IMR-90 (cell line): ENCODE data around the gene ZNF296. TPM values are rescaled to one million over a fixed set of nuclear protein-coding genes. Genes with fewer than 3 reads are reported as not detected.

Experiments used
- ATAC-seq: fragments of 200-7000 bp; cut with Tn5 transposase; 2 replicates; pipeline ENCODE4 v1.9.1; 2020; ENCODE audit warnings: low read depth, mild to moderate bottlenecking, moderate library complexity
- BruUV-seq: library from RNA; stranded (reverse); fragments of 400-500 nt; replicated peaks from 2 replicates; lab custom pipeline; 2021; lab: Mats Ljungman, UMichigan
- CTCF ChIA-PET: fragments of 300-600 bp; formaldehyde crosslinking; extraction: SDS; loops from one replicate; lab custom pipeline; 2021; ENCODE audit warnings: antibody characterized with exemption; lab: Yijun Ruan, JAX
- POLR2A ChIA-PET: fragments of 300-600 bp; sonication (Branson Sonifier 250); formaldehyde crosslinking; loops from one replicate; lab custom pipeline; 2022; ENCODE audit warnings: antibody characterized with exemption; ENCODE audit not compliant: unreplicated experiment; lab: Charles Lee
- DNase-seq: peaks from one replicate; pipeline ENCODE4 v3.0.0; 2013
- H2AFZ ChIP-seq: replicated peaks from 2 replicates; pipeline ENCODE3; 2013; ENCODE audit warnings: low read length, mild to moderate bottlenecking; ENCODE audit not compliant: poor library complexity
- H2AK5ac ChIP-seq: 2 replicates; pipeline ENCODE4 v1.6.1; 2013; ENCODE audit warnings: low read depth, low read length, inconsistent platforms
- H2AK9ac ChIP-seq: replicated peaks from 2 replicates; pipeline ENCODE3; 2013; ENCODE audit warnings: mild to moderate bottlenecking, low read depth, low read length, moderate library complexity; ENCODE audit not compliant: poor library complexity
- H2BK120ac ChIP-seq: 2 replicates; pipeline ENCODE4 v1.6.1; 2013; ENCODE audit warnings: low read depth, low read length, inconsistent platforms
- H2BK15ac ChIP-seq: 3 replicates; pipeline ENCODE4 v1.6.1; 2013; ENCODE audit warnings: low read depth, low read length, inconsistent platforms
- H2BK20ac ChIP-seq: 2 replicates; pipeline ENCODE4 v1.6.1; 2013; ENCODE audit warnings: low read depth, mild to moderate bottlenecking, inconsistent platforms, low read length, moderate library complexity
- H2BK5ac ChIP-seq: 2 replicates; pipeline ENCODE4 v1.6.1; 2013; ENCODE audit warnings: mild to moderate bottlenecking, low read depth, low read length, inconsistent platforms; ENCODE audit not compliant: poor library complexity, severe bottlenecking
- H3K14ac ChIP-seq: replicated peaks from 2 replicates; pipeline ENCODE4 v1.6.1; 2013; ENCODE audit warnings: low read depth, low read length, inconsistent platforms
- H3K18ac ChIP-seq: 2 replicates; pipeline ENCODE4 v1.6.1; 2013; ENCODE audit warnings: low read depth, low read length, control low read depth
- H3K23ac ChIP-seq: 2 replicates; pipeline ENCODE4 v1.6.1; 2013; ENCODE audit warnings: low read depth, low read length, inconsistent platforms
- H3K27ac ChIP-seq: 2 replicates; pipeline ENCODE4 v1.5.1; 2013; ENCODE audit warnings: mild to moderate bottlenecking, control low read depth, low read length; ENCODE audit not compliant: insufficient read depth
- H3K27me3 ChIP-seq: 2 replicates; pipeline ENCODE4 v1.6.1; 2013; ENCODE audit warnings: low read length; ENCODE audit not compliant: control insufficient read depth, insufficient read depth
- H3K36me3 ChIP-seq: 2 replicates; pipeline ENCODE4 v1.6.1; 2013; ENCODE audit warnings: low read length, mixed read lengths; ENCODE audit not compliant: control insufficient read depth, insufficient read depth
- H3K4ac ChIP-seq: 2 replicates; pipeline ENCODE4 v1.6.1; 2013; ENCODE audit warnings: low read depth, low read length, inconsistent platforms
- H3K4me1 ChIP-seq: 2 replicates; pipeline ENCODE4 v1.6.1; 2013; ENCODE audit warnings: low read length, mixed read lengths; ENCODE audit not compliant: control insufficient read depth, insufficient read depth
- H3K4me2 ChIP-seq: 2 replicates; pipeline ENCODE4 v1.6.1; 2013; ENCODE audit warnings: low read depth, mild to moderate bottlenecking, control low read depth, low read length, moderate library complexity
- H3K4me3 ChIP-seq: 2 replicates; pipeline ENCODE4 v1.5.1; 2013; ENCODE audit warnings: low read depth, mild to moderate bottlenecking, control low read depth, low read length, moderate library complexity; ENCODE audit not compliant: insufficient read depth
- H3K56ac ChIP-seq: 2 replicates; pipeline ENCODE4 v1.6.1; 2013; ENCODE audit warnings: low read length, inconsistent platforms; ENCODE audit not compliant: insufficient read depth; ENCODE audit errors: extremely low read depth
- H3K79me1 ChIP-seq, 2 experiments: 2 replicates each; pipeline ENCODE4 v1.6.1; 2013; ENCODE audit warnings: low read length in 2 of 2, inconsistent platforms in 1 of 2, low read depth in 1 of 2
- H3K9ac ChIP-seq: 2 replicates; pipeline ENCODE4 v1.6.1; 2013; ENCODE audit warnings: low read depth, low read length, control low read depth
- H3K9me1 ChIP-seq: 2 replicates; pipeline ENCODE4 v1.6.1; 2013; ENCODE audit warnings: low read length, inconsistent platforms; ENCODE audit not compliant: insufficient read depth
- H3K9me3 ChIP-seq: 2 replicates; pipeline ENCODE4 v1.6.1; 2013; ENCODE audit warnings: low read length; ENCODE audit not compliant: control insufficient read depth, insufficient read depth
- H4K20me1 ChIP-seq: 2 replicates; pipeline ENCODE4 v1.6.1; 2013; ENCODE audit warnings: low read length, inconsistent platforms; ENCODE audit not compliant: insufficient read depth
- H4K5ac ChIP-seq: 2 replicates; pipeline ENCODE4 v1.6.1; 2013; ENCODE audit warnings: mild to moderate bottlenecking, low read depth, low read length, control low read depth
- H4K8ac ChIP-seq, 2 experiments: 2 replicates each; pipeline ENCODE4 v1.6.1; 2013; ENCODE audit warnings: low read depth in 2 of 2, low read length in 2 of 2, control low read depth in 1 of 2, inconsistent platforms in 1 of 2
- H4K91ac ChIP-seq: 2 replicates; pipeline ENCODE4 v1.6.1; 2013; ENCODE audit warnings: low read depth, low read length, inconsistent platforms; ENCODE audit not compliant: insufficient read depth
- BHLHE40 ChIP-seq: fragments of 150-350 bp; IDR thresholded peaks from 2 replicates; pipeline ENCODE4 v1.6.1; 2016; ENCODE audit warnings: mild to moderate bottlenecking, low read depth, low read length
- FOS ChIP-seq: fragments of 150-350 bp; IDR thresholded peaks from 2 replicates; pipeline ENCODE4 v1.6.1; 2016; ENCODE audit warnings: low read depth, low read length
- MAFK ChIP-seq: IDR thresholded peaks from 2 replicates; pipeline ENCODE4 v1.6.1; 2012; ENCODE audit warnings: low read depth, low read length, improper control_type of control experiment
- MXI1 ChIP-seq: IDR thresholded peaks from 2 replicates; pipeline ENCODE4 v1.6.1; 2012; ENCODE audit warnings: low read depth, mild to moderate bottlenecking, low read length, moderate library complexity, borderline replicate concordance
- POLR2A ChIP-seq: IDR thresholded peaks from 2 replicates; pipeline ENCODE4 v1.6.1; 2012; ENCODE audit warnings: mild to moderate bottlenecking, low read depth, low read length
- RAD21 ChIP-seq: IDR thresholded peaks from 2 replicates; pipeline ENCODE4 v1.6.1; 2012; ENCODE audit warnings: low read length, improper control_type of control experiment
- RCOR1 ChIP-seq: IDR thresholded peaks from 2 replicates; pipeline ENCODE4 v1.6.1; 2012; ENCODE audit warnings: mild to moderate bottlenecking, low read length, improper control_type of control experiment; ENCODE audit not compliant: insufficient replicate concordance
- SMC3 ChIP-seq: fragments of 150-350 bp; IDR thresholded peaks from 2 replicates; pipeline ENCODE4 v1.6.1; 2016; ENCODE audit warnings: low read depth, mild to moderate bottlenecking, antibody characterized with exemption, low read length, moderate library complexity
- WGBS, 2 experiments: methylation state at CpG; one replicate each; pipeline versions ENCODE4 v1.1.5 to v1.1.7; 2013; ENCODE audit warnings: missing lambda C conversion rate in 2 of 2; ENCODE audit not compliant: insufficient read length in 1 of 2; ENCODE audit errors: extremely low coverage in 2 of 2; 5-methylcytosine and 5-hydroxymethylcytosine counted together
- dilution Hi-C: fragments of 300-500 bp; cut with HindIII; formaldehyde crosslinking; loops from one replicate; pipeline ENCODE4 v1.14.3; 2018; ENCODE audit warnings: low sequenced_read_pairs; ENCODE audit not compliant: unreplicated experiment
- in situ Hi-C: fragments of 300-500 bp; cut with MboI; formaldehyde crosslinking; loops from 3 replicates; pipeline ENCODE4 v1.14.3; 2019; ENCODE audit warnings: low sequenced_read_pairs, inconsistent platforms, mixed read lengths
- intact Hi-C: fragments of 100-400 bp; cut with micrococcal nuclease; formaldehyde crosslinking; loops from 2 replicates; pipeline ENCODE4 v1.10.0; 2022
- polyA plus RNA-seq, 3 experiments: library from polyadenylated mRNA; depleted of rRNA; stranded (reverse); fragments of >200 nt; gene quantifications; 2 replicates each; pipeline ENCODE4 v1.2.3, GENCODE V29; 2012; ENCODE audit warnings: low replicate concordance in 1 of 3
- total RNA-seq: library from RNA; depleted of rRNA; stranded (reverse); fragments of >200 nt; gene quantifications from 2 replicates; pipeline ENCODE4 v1.2.3, GENCODE V29; 2012
- TF ChIP-seq, protein P1 (sequence below): fragments of 150-350 bp; IDR thresholded peaks from 2 replicates; pipeline ENCODE4 v1.6.1; 2017; ENCODE audit warnings: mild to moderate bottlenecking, antibody characterized with exemption, low read length, low read depth
- TF ChIP-seq, protein P2 (sequence below): conservative IDR thresholded peaks from 2 replicates; pipeline ENCODE4 v1.5.1; 2012; ENCODE audit warnings: mild to moderate bottlenecking, low read depth, low read length, improper control_type of control experiment

ZNF296 gene
- total and polyA plus RNA-seq, 2 of the 4 experiments (the other 2 are of a cell fraction) = 0.10 TPM; not detected in 1

DNA sequence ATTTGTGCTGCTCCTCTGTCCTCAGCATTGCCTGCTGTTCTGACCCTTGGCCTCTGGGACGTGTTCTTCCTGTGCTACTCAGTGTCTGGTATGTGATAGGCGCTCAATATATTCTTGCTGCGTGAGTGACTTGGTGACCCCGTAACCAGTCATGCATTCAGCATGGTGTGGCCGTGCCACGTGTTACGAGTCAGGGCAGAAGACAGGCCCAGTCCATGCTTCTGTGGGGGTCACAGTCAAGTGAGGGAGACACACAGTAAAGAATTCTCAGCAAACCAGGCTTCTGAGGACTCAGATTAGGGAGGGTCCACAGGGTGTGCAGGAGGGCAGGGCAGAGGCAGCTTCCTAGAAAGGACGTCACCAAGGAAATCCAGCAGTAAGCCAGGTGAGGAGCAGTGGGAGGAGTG, 24.6 kb upstream of the ZNF296 start:
- no TSS peak for BruUV-seq
- Histone ChIP-seq H2AK9ac (peak overlapping the region; percentile 85), H2BK120ac (peak overlapping the region; percentile 0; the same call in 1 of the 2 replicates), H2AK5ac (peak overlapping the region; percentile 91), H3K27me3 (no peaks in the 10 kb centered on the region), H4K5ac (no peak overlapping the region), H3K23ac (0 out of 2 replicates have a peak overlapping the region, but pooled peaks have one; percentile 45), H3K18ac (0 out of 2 replicates have a peak overlapping the region, but pooled peaks have one; percentile 7), H3K4me3 (no peak overlapping the region), H2AFZ (no peak overlapping the region), H2BK20ac (no peak overlapping the region), H3K56ac (no peak overlapping the region), H3K9ac (no peak overlapping the region), H3K36me3 (0 out of 2 replicates have a peak, but pooled peaks cover 1% of the 10 kb centered on the region), H2BK5ac (peak overlapping the region; percentile 37), H4K20me1 (peaks cover 95% of the 10 kb centered on the region), H3K9me1 (peaks cover 58% of the 10 kb centered on the region), H3K4me1 (peaks cover 39% of the 10 kb centered on the region), H3K14ac (peak overlapping the region; percentile 60), H3K9me3 (no peaks in the 10 kb centered on the region), H3K79me1 (peaks cover 31 to 97% of the 10 kb centered on the region in 2 experiments), H3K4me2 (0 out of 2 replicates have a peak overlapping the region, but pooled peaks have one; percentile 14), H2BK15ac (peak overlapping the region; percentile 22; the same call in 1 of the 3 replicates), H3K27ac (peak overlapping the region; percentile 20), H3K4ac (peak overlapping the region; percentile 66), H4K8ac (peak overlapping the region in 1 of 2 experiments; percentile 50; a peak in 2 of 4 replicates), H4K91ac (peak overlapping the region; percentile 76)
- 65% methylated on average over 5 of the region's 8 CpGs; no CpG with 5 or more reads in 1 of the 2 experiments for WGBS, 2 experiments
- dilution Hi-C loops (no loop called here), intact Hi-C loops (no loop called here), in situ Hi-C loops (no loop called here)
- TF ChIP-seq POLR2A (no peak), RCOR1 (no peak), BHLHE40 (0 out of 2 replicates have a peak, but pooled peaks have one; percentile 29), MXI1 (peak; percentile 88), SMC3 (no peak), MAFK (no peak), FOS (no peak), RAD21 (no peak)
- TF ChIP-seq, protein P1, sequence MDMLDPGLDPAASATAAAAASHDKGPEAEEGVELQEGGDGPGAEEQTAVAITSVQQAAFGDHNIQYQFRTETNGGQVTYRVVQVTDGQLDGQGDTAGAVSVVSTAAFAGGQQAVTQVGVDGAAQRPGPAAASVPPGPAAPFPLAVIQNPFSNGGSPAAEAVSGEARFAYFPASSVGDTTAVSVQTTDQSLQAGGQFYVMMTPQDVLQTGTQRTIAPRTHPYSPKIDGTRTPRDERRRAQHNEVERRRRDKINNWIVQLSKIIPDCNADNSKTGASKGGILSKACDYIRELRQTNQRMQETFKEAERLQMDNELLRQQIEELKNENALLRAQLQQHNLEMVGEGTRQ = peak; percentile 34; the same call in 1 of the 2 replicates
- TF ChIP-seq, protein P2, sequence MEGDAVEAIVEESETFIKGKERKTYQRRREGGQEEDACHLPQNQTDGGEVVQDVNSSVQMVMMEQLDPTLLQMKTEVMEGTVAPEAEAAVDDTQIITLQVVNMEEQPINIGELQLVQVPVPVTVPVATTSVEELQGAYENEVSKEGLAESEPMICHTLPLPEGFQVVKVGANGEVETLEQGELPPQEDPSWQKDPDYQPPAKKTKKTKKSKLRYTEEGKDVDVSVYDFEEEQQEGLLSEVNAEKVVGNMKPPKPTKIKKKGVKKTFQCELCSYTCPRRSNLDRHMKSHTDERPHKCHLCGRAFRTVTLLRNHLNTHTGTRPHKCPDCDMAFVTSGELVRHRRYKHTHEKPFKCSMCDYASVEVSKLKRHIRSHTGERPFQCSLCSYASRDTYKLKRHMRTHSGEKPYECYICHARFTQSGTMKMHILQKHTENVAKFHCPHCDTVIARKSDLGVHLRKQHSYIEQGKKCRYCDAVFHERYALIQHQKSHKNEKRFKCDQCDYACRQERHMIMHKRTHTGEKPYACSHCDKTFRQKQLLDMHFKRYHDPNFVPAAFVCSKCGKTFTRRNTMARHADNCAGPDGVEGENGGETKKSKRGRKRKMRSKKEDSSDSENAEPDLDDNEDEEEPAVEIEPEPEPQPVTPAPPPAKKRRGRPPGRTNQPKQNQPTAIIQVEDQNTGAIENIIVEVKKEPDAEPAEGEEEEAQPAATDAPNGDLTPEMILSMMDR = no peak
- ChIA-PET POLR2A (no interaction called here), CTCF (no interaction called here)
- no peak for ATAC-seq
- DNase-seq = peak; percentile 69
